ENCODE results near the gene PLCH1.

The PLCH1 gene

DNA sequence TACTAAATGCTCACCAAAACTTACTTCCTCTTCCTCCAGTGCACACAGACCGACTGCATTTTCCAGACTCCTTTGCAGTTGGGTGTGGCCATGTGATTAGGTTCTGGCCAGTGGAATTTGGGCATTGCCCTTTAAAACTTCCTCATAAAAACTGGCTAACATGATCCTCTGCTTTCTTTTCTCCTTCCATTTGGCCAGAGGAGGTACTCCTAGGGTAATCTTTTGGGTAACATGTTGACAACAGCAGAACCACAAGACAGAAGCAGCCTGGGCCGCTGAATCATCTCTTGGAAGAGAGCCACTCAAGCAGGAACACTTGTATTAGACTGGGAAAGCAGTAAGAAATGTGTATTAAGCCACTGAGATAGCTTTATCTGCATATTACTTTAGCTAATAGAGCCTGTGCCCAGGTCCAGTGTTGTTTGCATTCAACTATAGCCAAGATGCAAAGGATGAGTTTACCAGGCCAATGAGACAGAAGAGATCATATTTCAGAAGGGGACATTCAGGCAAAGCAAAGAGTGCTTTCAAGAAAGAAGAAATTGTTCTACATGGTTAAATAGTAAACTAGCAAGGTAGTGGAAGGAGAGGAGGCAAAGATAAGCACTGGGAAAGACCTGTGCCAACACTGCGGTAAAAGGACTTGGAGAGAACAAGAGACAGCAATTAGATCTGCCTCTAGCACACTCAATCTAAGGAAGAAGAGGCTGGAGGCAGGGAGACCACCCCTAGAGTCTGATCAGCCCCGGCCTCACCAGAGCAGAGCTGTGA lies 79.8 kb downstream of the PLCH1 start:
- no peak overlapping the region for H3K4me3 ChIP-seq (replicated peaks; ENCODE audit: insufficient read depth, low read length)
- peak; percentile 2 to 82 for DNase-seq (ENCODE audit: low read depth in 1 of 2, low spot score in 1 of 2)
- no peaks in the 10 kb centered on the region for H3K27me3 ChIP-seq (ENCODE audit: insufficient read depth, poor library complexity, severe bottlenecking)
- no peak for TF ChIP-seq SPI1 (IDR thresholded peaks at IDR 0.05; ENCODE audit: borderline replicate concordance, low read depth)
- no peak for TF ChIP-seq CTCF (IDR thresholded peaks at IDR 0.05; ENCODE audit: insufficient read depth, low read length)
- no peak for TF ChIP-seq REST (IDR thresholded peaks at IDR 0.05; ENCODE audit: insufficient replicate concordance, low read depth)
- no peak for TF ChIP-seq POLR2AphosphoS5 (IDR thresholded peaks at IDR 0.05; ENCODE audit: low read depth)
- TF ChIP-seq GABPA (IDR thresholded peaks at IDR 0.05; ENCODE audit: low read depth): no peak
- peak overlapping the region; percentile 42 for H3K27ac ChIP-seq (replicated peaks)

DNA sequence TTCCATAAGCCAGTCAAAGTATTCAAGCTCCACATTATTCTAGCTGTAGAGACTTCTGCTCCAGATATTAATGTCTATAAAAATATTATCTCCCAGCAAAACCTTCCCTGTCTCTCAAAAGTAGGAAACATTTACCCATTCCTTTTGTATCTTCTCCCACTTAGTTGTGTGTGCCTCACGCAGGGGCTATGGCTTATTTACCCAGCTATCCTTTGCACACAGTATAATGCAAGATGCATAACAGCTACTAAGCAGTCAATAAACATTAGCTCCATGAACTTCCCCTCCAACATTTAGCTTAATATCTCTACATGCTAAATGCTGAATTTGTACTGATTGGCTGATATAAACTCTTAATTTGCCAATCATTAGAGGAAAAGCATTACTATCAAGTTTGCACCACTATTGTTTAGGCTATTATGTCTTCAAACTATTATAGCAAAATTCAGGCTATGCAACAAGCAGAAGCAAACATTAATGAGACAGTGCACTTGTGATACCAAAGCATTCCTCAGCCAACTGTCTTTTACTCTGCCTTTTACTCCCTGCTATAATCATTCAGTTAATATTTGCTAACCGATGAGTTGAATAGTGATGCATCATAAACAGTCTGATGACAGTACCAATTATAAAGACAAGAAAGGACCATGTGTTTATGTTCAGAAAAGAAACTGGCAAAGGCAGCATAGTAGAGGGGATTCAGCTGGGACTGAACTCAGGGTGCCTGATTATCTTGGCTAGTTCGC lies 81.2 kb downstream of the PLCH1 start:
- TF ChIP-seq REST (IDR thresholded peaks at IDR 0.05; ENCODE audit: insufficient replicate concordance, low read depth): no peak
- TF ChIP-seq GABPA (IDR thresholded peaks at IDR 0.05; ENCODE audit: low read depth): no peak
- no peak for TF ChIP-seq SPI1 (IDR thresholded peaks at IDR 0.05; ENCODE audit: borderline replicate concordance, low read depth)
- no peak for TF ChIP-seq CTCF (IDR thresholded peaks at IDR 0.05; ENCODE audit: insufficient read depth, low read length)
- TF ChIP-seq POLR2AphosphoS5 (IDR thresholded peaks at IDR 0.05; ENCODE audit: low read depth): no peak
- no peak for DNase-seq (ENCODE audit: low read depth in 1 of 2, low spot score in 1 of 2)

DNA sequence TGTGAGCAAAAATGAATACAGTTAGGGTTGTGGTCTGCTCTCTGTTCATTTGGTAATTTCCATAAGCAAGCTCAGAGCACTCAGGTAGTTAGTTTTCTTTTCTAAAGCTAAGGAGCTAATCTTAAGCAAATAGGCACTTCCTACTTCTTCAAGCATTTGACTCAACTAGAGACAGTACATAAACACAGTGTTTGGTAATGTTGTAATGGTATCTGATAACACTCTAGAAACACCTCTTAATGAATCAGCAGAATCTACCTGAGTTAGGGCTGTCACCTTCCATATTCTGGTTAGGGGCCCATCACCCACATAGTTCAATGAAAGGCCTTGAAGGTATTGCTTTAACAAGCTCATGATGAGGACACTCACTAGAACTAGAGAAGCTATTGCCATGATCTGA lies 83.1 kb downstream of the PLCH1 start:
- H3K27ac ChIP-seq (replicated peaks): no peak overlapping the region
- H3K4me3 ChIP-seq (replicated peaks; ENCODE audit: insufficient read depth, low read length): no peak overlapping the region
- TF ChIP-seq GABPA (IDR thresholded peaks at IDR 0.05; ENCODE audit: low read depth): no peak
- TF ChIP-seq POLR2AphosphoS5 (IDR thresholded peaks at IDR 0.05; ENCODE audit: low read depth): no peak
- TF ChIP-seq REST (IDR thresholded peaks at IDR 0.05; ENCODE audit: insufficient replicate concordance, low read depth): no peak
- no peak for TF ChIP-seq CTCF (IDR thresholded peaks at IDR 0.05; ENCODE audit: insufficient read depth, low read length)
- peak; percentile 31; the same call in 1 of the 2 replicates for TF ChIP-seq SPI1 (IDR thresholded peaks at IDR 0.05; ENCODE audit: borderline replicate concordance, low read depth)
- H3K27me3 ChIP-seq (ENCODE audit: insufficient read depth, poor library complexity, severe bottlenecking): no peaks in the 10 kb centered on the region
- DNase-seq (ENCODE audit: low read depth in 1 of 2, low spot score in 1 of 2): no peak

More for the DNA sequence above, 81.2 kb downstream of the PLCH1 start:
- H3K27me3 ChIP-seq (ENCODE audit: insufficient read depth, poor library complexity, severe bottlenecking): no peaks in the 10 kb centered on the region
- H3K4me3 ChIP-seq (replicated peaks; ENCODE audit: insufficient read depth, low read length): no peak overlapping the region
- no peak overlapping the region for H3K27ac ChIP-seq (replicated peaks)

Data from HL-60 (cell line).